PC-3 (cell line): ENCODE data around the gene TSHZ2.

ENCODE experiments used
- EZH2 ChIP-seq: fragments of 300-600 bp; sonication (generic); IDR thresholded peaks from one replicate; pipeline ENCODE4 v1.6.1; 2017; ENCODE audit warnings: antibody characterized with exemption, mild to moderate bottlenecking, low read length; ENCODE audit not compliant: unreplicated experiment
- TF ChIP-seq, protein P1 (sequence below): fragments of 300-600 bp; sonication (generic); conservative IDR thresholded peaks from 2 replicates; pipeline ENCODE4 v1.5.1; 2017; ENCODE audit warnings: antibody characterized with exemption, low read depth, mild to moderate bottlenecking, low read length

DNA sequence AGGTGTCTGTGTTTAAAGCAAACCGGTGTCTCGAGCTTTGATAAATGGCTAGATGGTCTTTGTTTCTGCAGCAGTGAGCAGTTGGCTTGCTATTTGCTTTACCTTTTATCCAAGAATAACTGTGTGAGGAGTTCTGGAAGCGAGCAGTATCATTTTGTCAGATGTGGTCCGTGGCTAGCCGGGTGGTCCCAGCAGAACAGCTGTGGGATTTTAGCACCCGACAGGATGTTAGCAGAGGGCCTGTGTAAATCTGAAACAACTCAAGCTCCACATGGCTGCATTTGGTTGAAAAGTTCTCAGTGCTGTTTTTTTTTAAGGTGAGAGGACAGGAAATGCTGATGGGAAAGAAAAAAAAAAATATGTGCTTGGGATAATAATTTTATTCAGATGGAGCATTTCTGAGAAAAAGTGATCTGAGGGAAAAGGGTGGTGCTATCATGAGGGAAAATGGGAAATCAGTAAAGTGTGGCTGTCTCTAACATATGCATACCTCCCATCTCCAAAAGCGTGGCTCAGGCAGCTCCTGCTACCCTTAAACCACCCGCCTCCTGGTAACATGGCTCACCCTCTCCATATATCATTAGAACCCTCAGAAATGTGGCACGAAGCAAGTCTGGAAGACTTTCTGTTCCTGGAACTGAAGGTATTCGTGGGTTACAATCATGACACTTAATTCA lies 215.4 kb downstream of the TSHZ2 start:
- no peak for TF ChIP-seq EZH2
- TF ChIP-seq, protein P1, sequence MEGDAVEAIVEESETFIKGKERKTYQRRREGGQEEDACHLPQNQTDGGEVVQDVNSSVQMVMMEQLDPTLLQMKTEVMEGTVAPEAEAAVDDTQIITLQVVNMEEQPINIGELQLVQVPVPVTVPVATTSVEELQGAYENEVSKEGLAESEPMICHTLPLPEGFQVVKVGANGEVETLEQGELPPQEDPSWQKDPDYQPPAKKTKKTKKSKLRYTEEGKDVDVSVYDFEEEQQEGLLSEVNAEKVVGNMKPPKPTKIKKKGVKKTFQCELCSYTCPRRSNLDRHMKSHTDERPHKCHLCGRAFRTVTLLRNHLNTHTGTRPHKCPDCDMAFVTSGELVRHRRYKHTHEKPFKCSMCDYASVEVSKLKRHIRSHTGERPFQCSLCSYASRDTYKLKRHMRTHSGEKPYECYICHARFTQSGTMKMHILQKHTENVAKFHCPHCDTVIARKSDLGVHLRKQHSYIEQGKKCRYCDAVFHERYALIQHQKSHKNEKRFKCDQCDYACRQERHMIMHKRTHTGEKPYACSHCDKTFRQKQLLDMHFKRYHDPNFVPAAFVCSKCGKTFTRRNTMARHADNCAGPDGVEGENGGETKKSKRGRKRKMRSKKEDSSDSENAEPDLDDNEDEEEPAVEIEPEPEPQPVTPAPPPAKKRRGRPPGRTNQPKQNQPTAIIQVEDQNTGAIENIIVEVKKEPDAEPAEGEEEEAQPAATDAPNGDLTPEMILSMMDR: no peak
